ENCODE measurements around the gene C19orf44. TPM values are rescaled to one million over a fixed set of nuclear protein-coding genes. Genes with fewer than 3 reads are reported as not detected.

Gene C19orf44
- total RNA-seq, 1 experiment from 2014 or later: 9.8 TPM

Other genes starting within 250 kb of the C19orf44 start
- gene KLF2, start 171.6 kb upstream of the C19orf44 start, total RNA-seq (2014; rRNA removed; shearing (Covaris generic); ENCODE audit: low replicate concordance): 4.4 and 6.3 TPM in 2 replicates
- gene EPS15L1, start 24.4 kb upstream of the C19orf44 start, total RNA-seq (2014; rRNA removed; shearing (Covaris generic); ENCODE audit: low replicate concordance): 14.7 and 23.1 TPM in 2 replicates
- not detected in 2 replicates for gene CALR3, start 227 bp upstream of the C19orf44 start, total RNA-seq (2014; rRNA removed; shearing (Covaris generic); ENCODE audit: low replicate concordance)
- gene CHERP, start 46.0 kb downstream of the C19orf44 start, total RNA-seq (2014; rRNA removed; shearing (Covaris generic); ENCODE audit: low replicate concordance): 1.8 and 2.0 TPM in 2 replicates
- 28.0 and 30.5 TPM in 2 replicates for gene SLC35E1, start 76.0 kb downstream of the C19orf44 start, total RNA-seq (2014; rRNA removed; shearing (Covaris generic); ENCODE audit: low replicate concordance)
- gene MED26, start 131.8 kb downstream of the C19orf44 start, total RNA-seq (2014; rRNA removed; shearing (Covaris generic); ENCODE audit: low replicate concordance): 10.5 and 10.9 TPM in 2 replicates
- gene SMIM7, start 163.8 kb downstream of the C19orf44 start, total RNA-seq (2014; rRNA removed; shearing (Covaris generic); ENCODE audit: low replicate concordance): 89.0 and 111 TPM in 2 replicates
- 0.59 and 1.8 TPM in 2 replicates for gene TMEM38A, start 164.7 kb downstream of the C19orf44 start, total RNA-seq (2014; rRNA removed; shearing (Covaris generic); ENCODE audit: low replicate concordance)
- gene NWD1, start 223.5 kb downstream of the C19orf44 start, total RNA-seq (2014; rRNA removed; shearing (Covaris generic); ENCODE audit: low replicate concordance): 0.16 TPM in 1 of 2 replicates, not detected in the other